HFFc6 (cell line): ENCODE data around the gene CDK14. TPM values are rescaled to one million over a fixed set of nuclear protein-coding genes. Genes with fewer than 3 reads are reported as not detected.

Experiments
- DNase-seq: peaks from one replicate; pipeline ENCODE4 v3.0.0-alpha.2; 2018
- H3K27ac Mint-ChIP-seq: 2 replicates; pipeline ENCODE4 v1.8.0; 2020; ENCODE audit warnings: mild to moderate bottlenecking, mixed read lengths
- H3K27me3 Mint-ChIP-seq: 2 replicates; pipeline ENCODE4 v1.8.0; 2021; ENCODE audit warnings: mild to moderate bottlenecking, moderate library complexity, mixed read lengths; ENCODE audit not compliant: insufficient read depth
- H3K36me3 Mint-ChIP-seq: 2 replicates; pipeline ENCODE4 v1.8.0; 2021; ENCODE audit warnings: low read depth, mixed read lengths
- H3K4me1 Mint-ChIP-seq: 2 replicates; pipeline ENCODE4 v1.8.0; 2020; ENCODE audit warnings: low read depth, mixed read lengths
- H3K4me3 Mint-ChIP-seq: 2 replicates; pipeline ENCODE4 v1.8.0; 2020; ENCODE audit warnings: mild to moderate bottlenecking, moderate library complexity, mixed read lengths
- H3K9me3 Mint-ChIP-seq: 2 replicates; pipeline ENCODE4 v1.8.0; 2020; ENCODE audit warnings: mild to moderate bottlenecking, mixed read lengths
- CTCF ChIP-seq: fragments of 200-600 bp; sonication (generic); IDR thresholded peaks from 2 replicates; pipeline ENCODE4 v1.5.0; 2021; ENCODE audit warnings: antibody characterized with exemption, mild to moderate bottlenecking
- total RNA-seq, 6 experiments: library from RNA; stranded (reverse); fragmentation: NEBNext Ultra II Directional; extraction: Animal tissue kit (Norgen Biotek cat#: 25700); gene quantifications; 2 replicates in 1 of 6; 3 replicates in 5 of 6; pipeline ENCODE4 v1.2.3, GENCODE V29; 2021

CDK14 gene
- total RNA-seq, 6 experiments from 2014 or later: 18.4 to 28.6 (median 27.2) TPM

- no peak for TF ChIP-seq CTCF
- peaks cover 6% of the 10 kb centered on the region; the same call in 1 of the 2 replicates for H3K4me1 Mint-ChIP-seq
- no peak overlapping the region for H3K4me3 Mint-ChIP-seq
- H3K9me3 Mint-ChIP-seq: peaks cover 2% of the 10 kb centered on the region; the same call in 1 of the 2 replicates
- H3K27ac Mint-ChIP-seq: no peak overlapping the region
- no peak for DNase-seq
- no peaks in the 10 kb centered on the region for H3K27me3 Mint-ChIP-seq
- peaks cover 2% of the 10 kb centered on the region for H3K36me3 Mint-ChIP-seq
Observed at GRCh38 chr7:90777465-90777864, 181.3 kb downstream of the CDK14 start.

- H3K4me3 Mint-ChIP-seq: no peak overlapping the region
- no peaks in the 10 kb centered on the region for H3K36me3 Mint-ChIP-seq
- H3K27me3 Mint-ChIP-seq: no peaks in the 10 kb centered on the region
- TF ChIP-seq CTCF: no peak
- H3K27ac Mint-ChIP-seq: no peak overlapping the region
- DNase-seq: no peak
- peaks cover 6% of the 10 kb centered on the region; the same call in 1 of the 2 replicates for H3K4me1 Mint-ChIP-seq
- no peaks in the 10 kb centered on the region for H3K9me3 Mint-ChIP-seq
Observed at GRCh38 chr7:90777886-90778285, 181.8 kb downstream of the CDK14 start.

- Mint-ChIP-seq H3K27ac (no peak overlapping the region), H3K27me3 (no peaks in the 10 kb centered on the region), H3K9me3 (peaks cover 5% of the 10 kb centered on the region), H3K36me3 (peaks cover 25% of the 10 kb centered on the region), H3K4me3 (no peak overlapping the region), H3K4me1 (no peaks in the 10 kb centered on the region; the same call in 1 of the 2 replicates)
- TF ChIP-seq CTCF: no peak
- no peak for DNase-seq
Observed at GRCh38 chr7:90788052-90788451, 191.9 kb downstream of the CDK14 start.

GRCh38 chr7:90789736-90790306 is 193.7 kb downstream of the CDK14 start:
- no peak for DNase-seq
- Mint-ChIP-seq H3K4me1 (no peaks in the 10 kb centered on the region; the same call in 1 of the 2 replicates), H3K27me3 (no peaks in the 10 kb centered on the region), H3K27ac (no peak overlapping the region), H3K36me3 (peaks cover 33% of the 10 kb centered on the region), H3K4me3 (no peak overlapping the region), H3K9me3 (peaks cover 22% of the 10 kb centered on the region)
- TF ChIP-seq CTCF: no peak

GRCh38 chr7:90791596-90791995 is 195.5 kb downstream of the CDK14 start:
- TF ChIP-seq CTCF: no peak
- peaks cover 23% of the 10 kb centered on the region for H3K9me3 Mint-ChIP-seq
- H3K4me1 Mint-ChIP-seq: no peaks in the 10 kb centered on the region; the same call in 1 of the 2 replicates
- H3K36me3 Mint-ChIP-seq: peaks cover 35% of the 10 kb centered on the region
- no peak overlapping the region for H3K4me3 Mint-ChIP-seq
- no peak for DNase-seq
- H3K27ac Mint-ChIP-seq: no peak overlapping the region
- H3K27me3 Mint-ChIP-seq: no peaks in the 10 kb centered on the region
